DND-41 (cell line): ENCODE data around the gene HTT.

Source experiments
- CTCF ChIP-seq: IDR thresholded peaks from 2 replicates; pipeline ENCODE4 v1.5.1; 2012; ENCODE audit warnings: borderline replicate concordance, low read length, moderate library complexity, mild to moderate bottlenecking; ENCODE audit not compliant: poor library complexity, severe bottlenecking; ENCODE audit errors: extremely low read depth
- EZH2 ChIP-seq: IDR thresholded peaks from 3 replicates; pipeline ENCODE4 v1.6.1; 2012; ENCODE audit warnings: borderline replicate concordance, low read depth, mild to moderate bottlenecking, moderate library complexity, low read length, inconsistent platforms; ENCODE audit not compliant: severe bottlenecking

GRCh38 chr4:3227878-3228675 is 153.6 kb downstream of the HTT start:
- TF ChIP-seq EZH2 (no peak), CTCF (no peak)
